Muscle of back (tissue), 13 donors: ENCODE results near the gene CST3. TPM values are rescaled to one million over a fixed set of nuclear protein-coding genes. Genes with fewer than 3 reads are reported as not detected.
"Not testable (repeated sequence)": the region's sequence is repeated elsewhere in the genome, so short reads cannot be mapped to it uniquely, and the experiment has no call there.

Source experiments
- DNase-seq, 3 donors: peaks; one replicate each; pipeline versions ENCODE4 v3.0.0 to v3.0.0-alpha.2; 2013
- long read RNA-seq, 9 donors: transcript quantifications; one replicate each; lab custom pipeline, GENCODE V29; 2026
- polyA plus RNA-seq, 10 donors: library from polyadenylated mRNA; unstranded; fragments of 120-200 nt; gene quantifications; one replicate each; pipeline ENCODE4 v1.2.1, GENCODE V29; 2013; ENCODE audit not compliant: insufficient read length in 10 of 10

CST3 gene
- polyA plus RNA-seq = 100 to 1,000 TPM in 6 of 10 donors, 10 to 100 TPM in 4; 80.6 to 155 (median 110) TPM
- long read RNA-seq, donor 1, transcript CST3-201 (3 exons, 873 nt) = major isoform, 97 of 155 reads
- long read RNA-seq, donor 1, partial matches to known transcripts = 53 of 155 reads
- long read RNA-seq, donor 1, other reads (novel, unspliced or antisense) = 5 of 155 reads
- long read RNA-seq, donor 2, transcript CST3-201 (3 exons, 873 nt) = major isoform, 71 of 93 reads
- long read RNA-seq, donor 2, partial matches to known transcripts = 22 of 93 reads
- long read RNA-seq, donor 2, other reads (novel, unspliced or antisense) = 0 of 93 reads
- long read RNA-seq, donor 3 = 0 reads
- long read RNA-seq, donor 4, transcript CST3-201 (3 exons, 873 nt) = major isoform, 88 of 124 reads
- long read RNA-seq, donor 4, partial matches to known transcripts = 36 of 124 reads
- long read RNA-seq, donor 4, other reads (novel, unspliced or antisense) = 0 of 124 reads
- long read RNA-seq, donor 5, transcript CST3-201 (3 exons, 873 nt) = major isoform, 190 of 249 reads
- long read RNA-seq, donor 5, partial matches to known transcripts = 53 of 249 reads
- long read RNA-seq, donor 5, other reads (novel, unspliced or antisense) = 6 of 249 reads
- long read RNA-seq, donor 6, transcript CST3-201 (3 exons, 873 nt) = major isoform, 120 of 187 reads
- long read RNA-seq, donor 6, partial matches to known transcripts = 67 of 187 reads
- long read RNA-seq, donor 6, other reads (novel, unspliced or antisense) = 0 of 187 reads
- long read RNA-seq, donor 7, transcript CST3-201 (3 exons, 873 nt) = major isoform, 87 of 134 reads
- long read RNA-seq, donor 7, partial matches to known transcripts = 47 of 134 reads
- long read RNA-seq, donor 7, other reads (novel, unspliced or antisense) = 0 of 134 reads
- long read RNA-seq, donor 8, transcript CST3-201 (3 exons, 873 nt) = major isoform, 55 of 95 reads
- long read RNA-seq, donor 8, partial matches to known transcripts = 39 of 95 reads
- long read RNA-seq, donor 8, other reads (novel, unspliced or antisense) = 0 of 95 reads
- long read RNA-seq, donor 9, transcript CST3-201 (3 exons, 873 nt) = major isoform, 25 of 33 reads
- long read RNA-seq, donor 9, partial matches to known transcripts = 8 of 33 reads
- long read RNA-seq, donor 9, other reads (novel, unspliced or antisense) = 0 of 33 reads

DNA sequence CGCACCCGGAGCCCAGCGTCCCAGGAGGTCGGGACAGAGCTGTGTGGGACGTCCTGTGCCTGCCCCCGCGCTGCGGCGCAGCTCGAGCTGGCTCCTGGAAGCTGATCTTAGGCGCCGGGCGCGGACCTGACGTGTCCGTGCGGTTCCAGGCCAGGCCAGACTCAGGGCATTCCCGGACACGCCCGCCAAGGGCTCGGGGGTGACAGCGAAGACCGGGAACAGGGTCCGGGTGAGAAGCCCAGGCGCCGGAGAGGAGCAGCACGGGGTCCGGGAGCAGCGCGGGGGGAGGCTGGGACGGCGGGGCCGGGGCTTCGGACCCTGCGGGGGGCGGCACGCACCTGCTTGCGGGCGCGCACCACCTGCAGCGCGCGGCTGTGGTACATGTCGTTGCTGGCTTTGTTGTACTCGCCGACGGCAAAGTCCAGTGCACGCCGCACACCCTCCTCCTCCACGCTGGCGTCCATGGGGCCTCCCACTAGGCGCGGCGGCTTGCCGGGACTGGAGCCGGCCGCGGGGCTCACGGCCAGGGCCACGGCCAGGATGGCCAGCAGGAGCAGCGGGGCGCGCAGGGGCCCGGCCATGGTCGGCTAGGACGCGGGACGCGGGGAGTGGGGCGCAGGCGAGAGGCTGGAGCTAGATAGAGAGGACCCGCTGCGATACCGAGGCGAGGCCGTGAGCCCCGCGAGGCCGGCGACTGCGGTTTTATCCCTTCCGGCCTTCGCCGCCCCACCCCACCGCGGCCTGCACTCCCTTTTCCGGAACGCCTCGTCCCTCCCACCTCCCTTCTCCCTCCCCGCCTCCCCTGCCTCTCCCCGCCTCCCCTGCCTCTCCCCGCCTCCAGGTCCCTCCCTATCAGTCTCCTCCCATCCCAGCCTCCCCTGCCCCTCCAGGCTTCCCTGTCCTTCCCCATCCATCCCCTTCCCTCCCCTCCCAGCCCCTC is at the start of gene CST3:
Gene CST3, minus strand, starts transcription at position 674 of the 940 bp plus-strand sequence. Its CDS starts 93 bp downstream, at position 581.
- peak; percentile 76 to 93 (median 86) for DNase-seq

DNA sequence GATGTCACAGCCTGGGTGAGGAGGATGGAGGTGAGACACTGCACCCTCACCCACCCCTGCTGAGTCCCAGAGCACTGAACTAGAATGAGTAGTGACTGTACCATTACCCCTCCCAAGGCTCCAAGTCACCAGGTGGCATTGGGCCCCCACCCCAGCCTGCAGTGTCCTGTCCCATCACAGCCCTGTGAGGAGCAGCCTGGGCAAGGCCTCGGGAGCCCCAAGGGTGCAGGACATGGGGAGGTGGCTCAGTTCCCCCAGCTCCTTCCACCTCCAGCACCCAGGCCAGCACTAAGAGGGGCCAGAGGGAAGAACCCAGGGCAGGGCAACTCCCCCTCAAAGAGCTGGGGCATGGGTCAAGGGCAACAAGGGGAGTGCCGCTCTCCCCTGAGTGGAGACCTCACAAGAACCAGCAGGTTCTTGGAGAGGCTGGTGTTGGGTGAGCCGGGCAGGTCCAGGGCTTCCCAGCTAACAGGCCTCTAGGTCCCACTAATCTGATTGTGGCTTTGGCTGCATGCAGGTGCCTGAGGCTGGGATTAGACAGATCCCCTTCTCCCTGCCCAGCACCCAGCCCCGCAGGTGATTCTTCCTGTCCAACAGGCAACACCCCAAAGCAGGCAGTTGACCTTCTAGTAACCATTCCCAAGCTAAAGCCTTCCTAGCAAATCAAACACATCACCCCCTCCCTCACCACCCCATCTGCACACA is 48.4 kb upstream of the CST3 start:
- DNase-seq = no peak

DNA sequence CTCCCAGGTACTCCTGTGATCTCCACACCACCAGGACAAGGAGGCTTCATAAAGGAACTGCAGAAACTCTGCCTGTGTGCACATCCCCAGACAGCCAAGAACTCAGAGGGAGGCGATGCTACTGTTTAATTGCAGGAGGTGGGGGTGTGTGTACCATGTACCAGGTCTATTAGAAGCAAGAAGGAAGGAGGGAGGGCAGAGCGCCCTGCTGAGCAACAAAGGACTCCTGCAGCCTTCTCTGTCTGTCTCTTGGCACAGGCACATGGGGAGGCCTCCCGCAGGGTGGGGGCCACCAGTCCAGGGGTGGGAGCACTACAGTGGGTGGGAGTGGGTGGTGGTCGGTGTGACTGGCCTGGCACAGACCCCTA is 47.8 kb upstream of the CST3 start:
- not testable (repeated sequence) for DNase-seq

GRCh38 chr20:23684261-23684660 is 46.5 kb upstream of the CST3 start:
- DNase-seq = no peak

GRCh38 chr20:23683807-23684206 is 46.1 kb upstream of the CST3 start:
- no peak for DNase-seq

DNA sequence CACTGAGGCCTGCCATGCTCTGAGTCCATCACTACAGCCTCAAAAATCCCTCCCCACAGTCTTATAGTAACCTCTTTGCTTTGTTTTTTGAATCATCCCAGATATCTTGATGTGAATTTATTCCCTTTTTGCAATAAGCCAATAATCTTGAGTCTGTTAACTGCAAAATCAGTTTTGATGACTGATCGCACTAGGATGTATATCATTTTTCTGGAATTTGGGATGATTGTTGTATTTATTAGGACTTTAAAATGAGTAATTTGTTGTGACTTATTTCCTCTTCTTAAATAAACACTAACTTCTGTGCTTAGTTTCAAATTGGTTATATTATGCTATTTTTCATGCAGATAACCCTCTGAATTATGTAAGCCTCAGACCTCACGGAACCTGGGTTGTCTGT is 45.5 kb upstream of the CST3 start:
- DNase-seq = no peak

DNA sequence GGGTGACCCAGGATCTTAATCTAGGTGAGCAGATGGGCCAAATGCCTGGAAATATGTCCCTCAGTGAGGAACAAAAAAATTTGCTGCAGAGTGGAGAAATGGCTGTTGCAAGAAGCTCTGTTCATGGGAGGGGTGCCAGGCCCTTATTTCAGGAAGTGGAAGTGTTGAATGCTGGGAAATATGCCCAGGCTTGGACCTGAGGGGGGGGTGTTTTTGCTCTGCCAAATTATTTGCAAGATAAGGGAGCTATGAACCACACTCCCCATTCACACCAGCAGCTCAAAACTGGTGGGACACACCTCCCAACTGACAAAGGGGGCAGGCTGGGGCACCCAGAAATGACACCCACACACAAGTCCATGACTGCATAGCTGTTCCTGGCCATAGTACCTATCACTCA is 42.4 kb upstream of the CST3 start:
- DNase-seq = no peak

DNA sequence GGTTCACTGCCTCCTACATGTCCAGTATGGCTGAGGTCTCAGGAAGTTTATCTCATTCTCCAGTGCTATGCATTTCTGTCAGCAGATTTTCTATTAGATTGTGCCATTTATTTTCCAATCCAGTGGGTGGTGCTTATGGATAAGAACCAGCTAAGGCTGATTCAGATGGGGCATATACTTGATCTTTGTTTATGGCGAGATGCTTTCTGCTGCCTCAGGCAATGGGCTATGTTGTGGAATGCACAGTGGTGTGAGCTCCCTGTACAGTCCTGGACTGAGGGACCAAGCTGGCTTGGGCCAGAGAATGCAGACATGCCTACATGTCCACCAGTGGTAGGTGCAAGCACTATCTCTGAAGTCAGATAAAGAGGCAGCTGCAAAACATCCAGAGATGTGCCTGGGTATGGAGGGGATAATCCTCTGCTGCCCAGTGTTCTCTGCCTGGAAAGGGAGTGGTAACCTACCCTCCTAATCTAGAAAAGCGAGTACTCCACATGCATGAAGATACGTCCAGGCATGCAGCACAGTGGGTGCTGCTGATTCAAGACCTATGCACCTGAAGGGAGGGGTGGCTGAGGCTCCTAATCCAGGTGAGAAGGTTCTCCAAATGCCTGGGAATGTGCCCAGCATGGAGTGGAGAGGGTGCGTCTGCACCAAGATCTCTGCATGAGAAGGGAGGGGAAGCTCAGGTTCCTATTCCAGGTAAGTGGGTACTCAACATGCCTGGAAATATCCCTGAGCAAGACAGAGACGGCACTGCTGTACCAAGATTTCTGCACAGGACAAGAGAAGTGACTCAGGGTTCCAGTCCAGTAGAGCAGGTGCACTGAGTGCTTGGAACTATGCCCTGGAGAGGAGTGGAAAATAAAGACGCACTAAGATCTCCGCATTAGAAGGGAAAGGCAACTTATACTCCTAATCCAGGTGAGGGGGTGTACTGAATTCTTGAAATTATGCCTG is 41.7 kb upstream of the CST3 start:
- DNase-seq = no peak

- no peak for DNase-seq
Measured at GRCh38 chr20:23673209-23673608, 35.5 kb upstream of the CST3 start.

DNA sequence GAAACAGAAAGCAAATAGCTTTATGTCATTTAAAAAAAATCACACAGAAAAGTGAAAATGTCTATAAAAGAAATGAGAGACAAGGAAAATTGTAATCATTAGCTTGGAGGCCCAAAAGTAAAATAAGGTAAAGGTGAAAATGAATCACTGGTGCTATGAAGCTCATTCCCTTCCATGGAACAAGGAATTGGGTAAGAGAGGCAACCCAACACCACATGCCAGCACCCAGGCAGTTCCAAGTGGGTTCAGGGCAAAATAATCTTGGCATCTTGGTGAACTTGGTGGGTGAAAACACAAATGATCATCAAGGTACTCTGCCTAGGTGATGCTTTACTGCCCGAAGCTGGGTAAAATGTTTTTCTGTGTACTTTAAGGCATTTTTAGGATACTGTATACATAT is 34.4 kb upstream of the CST3 start:
- no peak for DNase-seq

DNA sequence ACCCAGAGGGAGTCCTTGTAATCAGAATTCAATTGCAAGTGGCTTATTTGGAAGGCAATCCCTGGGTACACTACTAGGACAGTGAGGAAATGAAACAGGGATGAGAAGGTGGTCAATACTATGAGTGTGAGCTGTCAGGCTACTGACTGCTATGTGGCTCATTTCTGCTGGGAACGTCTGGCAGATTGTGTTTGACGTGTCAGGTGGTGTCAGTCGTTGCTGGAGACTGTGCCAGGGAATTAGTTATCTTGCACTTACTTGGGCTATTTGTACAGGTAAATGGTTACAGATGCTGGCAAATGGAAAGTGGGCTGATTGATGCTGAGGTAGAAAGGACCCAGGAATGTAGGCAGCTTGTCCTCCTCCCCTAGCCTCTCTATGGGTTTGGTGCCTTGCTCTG is 33.7 kb upstream of the CST3 start:
- DNase-seq = no peak

- no peak for DNase-seq
Measured at GRCh38 chr20:23670361-23670760, 32.6 kb upstream of the CST3 start.

GRCh38 chr20:23669866-23670265 is 32.1 kb upstream of the CST3 start:
- no peak for DNase-seq

DNA sequence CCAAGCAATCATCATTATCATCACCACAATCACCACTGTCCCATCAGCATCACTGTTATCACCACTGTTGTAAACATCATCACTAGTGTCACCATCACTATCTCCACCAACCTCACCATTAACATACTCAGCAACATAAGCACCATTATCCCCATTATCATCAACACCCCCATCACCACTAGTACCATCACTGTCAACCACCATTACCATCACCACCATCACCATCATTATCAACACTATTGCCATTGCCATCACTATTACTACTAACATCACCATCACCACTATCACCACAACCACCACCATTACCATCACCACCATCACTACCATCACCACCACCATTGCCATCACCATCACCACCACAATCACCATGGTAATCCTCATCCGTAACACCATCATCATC is 31.6 kb upstream of the CST3 start:
- no peak for DNase-seq

GRCh38 chr20:23668477-23668951 is 30.8 kb upstream of the CST3 start:
- peak in 2 of 3 donors; percentile 12 to 39 for DNase-seq

DNA sequence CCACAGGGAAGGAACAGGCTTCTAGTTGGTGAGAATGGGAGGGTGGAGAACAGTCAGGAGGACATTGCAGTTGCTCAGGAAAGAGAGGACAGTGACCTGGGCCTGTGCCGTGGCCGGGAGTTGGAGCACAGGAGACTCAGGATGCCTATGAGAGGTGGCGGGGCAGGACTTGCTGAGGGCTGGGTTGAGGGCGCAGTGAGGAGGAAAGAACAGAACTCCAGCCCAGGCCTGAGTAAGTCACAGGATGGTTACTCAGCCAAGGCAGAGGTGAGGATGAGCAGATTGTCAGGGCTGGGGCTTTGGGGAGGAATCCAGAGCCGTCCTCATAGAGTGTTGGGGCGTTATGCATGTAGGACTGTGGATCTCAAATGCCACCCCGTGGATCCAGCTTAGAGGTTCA is 29.9 kb upstream of the CST3 start:
- no peak for DNase-seq

DNA sequence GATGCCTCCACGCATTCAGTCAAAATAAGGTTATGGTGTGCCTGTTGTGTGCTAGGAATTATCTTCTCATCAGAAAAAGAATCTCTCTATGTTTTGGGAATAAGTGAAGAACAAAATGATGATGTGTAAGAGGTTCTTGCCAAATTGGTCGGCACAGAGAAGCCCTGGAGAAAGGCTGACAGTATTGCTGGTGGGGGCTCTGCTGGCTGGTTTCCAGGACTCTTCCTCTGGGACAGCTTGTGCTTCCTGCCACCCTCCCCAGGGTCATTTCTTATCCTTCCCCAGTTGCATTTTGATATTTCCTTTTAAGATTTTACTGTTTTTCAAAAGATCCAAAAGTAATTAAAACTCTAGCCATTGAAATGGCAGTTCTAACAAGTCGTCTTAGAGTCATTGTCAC is 28.9 kb upstream of the CST3 start:
- DNase-seq = peak in 1 of 3 donors; percentile 14

- DNase-seq = no peak
Measured at GRCh38 chr20:23666189-23666588, 28.4 kb upstream of the CST3 start.

DNA sequence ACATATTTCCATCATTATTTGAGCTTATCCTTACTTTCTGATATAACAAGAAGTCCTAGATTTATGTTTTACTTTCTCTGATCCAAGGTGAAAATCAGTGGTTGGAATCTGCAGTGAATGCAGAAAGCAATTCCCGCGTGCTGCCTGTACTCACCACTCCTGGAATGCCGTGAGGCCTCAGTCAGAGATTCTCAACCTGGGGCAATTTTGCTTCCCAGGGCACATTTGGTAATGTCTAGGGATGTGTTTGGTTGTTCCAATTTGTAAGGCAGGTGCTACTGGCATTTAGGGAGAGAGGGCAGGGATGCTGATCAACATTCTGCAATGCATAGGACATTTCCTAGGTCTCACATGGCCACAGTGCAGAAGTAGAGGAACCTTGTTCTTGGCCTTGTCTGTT is 27.2 kb upstream of the CST3 start:
- no peak for DNase-seq
